C4-2B (cell line): ENCODE data around the gene NOTCH4.
"Not testable (repeated sequence)": the region's sequence is repeated elsewhere in the genome, so short reads cannot be mapped to it uniquely, and the experiment has no call there.

Experiments
- H3K27ac ChIP-seq: fragments of 450-650 bp; 2 replicates; pipeline ENCODE4 v1.5.1; 2017
- CTCF ChIP-seq: fragments of 450-650 bp; conservative IDR thresholded peaks from 2 replicates; pipeline ENCODE4 v1.5.1; 2017; ENCODE audit warnings: mild to moderate bottlenecking
- ZFX ChIP-seq: fragments of 450-650 bp; IDR thresholded peaks from 2 replicates; pipeline ENCODE4 v1.6.1; 2017

Gene NOTCH4

DNA sequence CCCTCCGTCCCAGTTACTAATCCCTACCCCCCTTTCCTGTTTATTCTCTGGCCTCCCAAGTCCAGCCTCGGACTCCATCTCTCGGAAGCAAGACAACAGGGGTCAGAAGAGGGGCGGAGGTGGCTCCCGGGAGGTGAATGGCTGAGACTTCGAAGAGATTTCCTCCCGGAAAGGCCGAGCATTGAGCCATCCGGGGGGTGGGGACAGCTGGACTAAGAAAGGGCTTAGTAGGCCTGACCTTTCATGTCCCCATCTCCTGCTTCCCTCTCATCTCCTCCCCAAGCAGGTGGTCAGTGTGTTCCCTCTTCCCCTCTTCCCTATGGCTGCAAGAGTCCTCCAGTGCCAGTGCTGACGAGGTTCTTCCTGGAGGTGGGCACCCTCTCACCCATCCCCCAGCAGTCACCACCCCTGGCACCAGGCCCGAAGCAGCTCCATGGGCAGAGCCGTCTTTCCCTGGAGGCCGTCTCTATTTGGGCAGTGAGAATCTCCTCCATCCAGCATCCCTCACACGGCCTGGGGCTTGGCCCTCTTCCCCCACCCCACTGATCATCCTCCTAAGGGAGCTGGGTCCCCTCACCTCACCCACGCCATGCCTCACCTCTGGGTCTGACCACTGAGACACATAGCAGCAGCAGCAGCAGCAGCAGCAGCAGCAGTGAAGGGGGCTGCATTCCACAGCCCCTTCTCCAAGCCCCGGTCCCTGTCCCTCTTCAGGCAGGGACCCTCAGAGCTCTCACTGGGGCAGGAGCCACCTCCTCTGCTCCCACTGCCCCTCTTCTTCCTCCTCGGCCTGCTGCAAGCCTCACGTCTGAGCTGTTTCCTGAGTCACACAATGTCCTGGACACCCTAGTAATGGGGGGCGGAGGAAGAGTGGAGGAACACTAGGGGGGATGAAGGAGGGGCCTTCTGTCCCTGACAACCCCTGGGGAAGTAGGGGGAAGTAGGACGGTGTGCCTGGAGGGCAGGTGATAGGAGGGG is at the start of gene NOTCH4:
NOTCH4 (minus strand) TSS at position 810 of the 978 bp plus-strand sequence; CDS start at position 671, 139 bp downstream.
- TF ChIP-seq ZFX (no peak), CTCF (no peak)
- no peak within 1 kb of the TSS for H3K27ac ChIP-seq

DNA sequence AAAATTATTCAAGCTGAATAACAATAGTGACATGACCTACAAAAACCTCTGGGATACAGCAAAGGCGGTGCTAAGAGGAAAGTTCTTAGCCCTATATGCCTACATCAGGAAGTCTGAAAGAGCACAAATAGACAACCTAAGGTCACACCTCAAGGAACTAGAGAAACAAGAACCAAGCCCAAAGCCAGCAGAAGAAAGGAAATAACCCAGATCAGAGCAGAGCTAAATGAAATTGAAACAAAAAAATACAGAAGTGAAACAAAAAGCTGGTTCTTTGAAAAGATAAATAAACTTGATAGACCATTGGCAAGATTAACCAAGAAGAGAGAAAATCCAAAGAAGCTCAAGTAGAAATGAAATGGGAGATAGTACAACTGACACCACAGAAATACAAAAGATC is 47.6 kb upstream of the NOTCH4 start:
- TF ChIP-seq CTCF (no peak), ZFX (no peak)
- H3K27ac ChIP-seq, result no peak overlapping the region

DNA sequence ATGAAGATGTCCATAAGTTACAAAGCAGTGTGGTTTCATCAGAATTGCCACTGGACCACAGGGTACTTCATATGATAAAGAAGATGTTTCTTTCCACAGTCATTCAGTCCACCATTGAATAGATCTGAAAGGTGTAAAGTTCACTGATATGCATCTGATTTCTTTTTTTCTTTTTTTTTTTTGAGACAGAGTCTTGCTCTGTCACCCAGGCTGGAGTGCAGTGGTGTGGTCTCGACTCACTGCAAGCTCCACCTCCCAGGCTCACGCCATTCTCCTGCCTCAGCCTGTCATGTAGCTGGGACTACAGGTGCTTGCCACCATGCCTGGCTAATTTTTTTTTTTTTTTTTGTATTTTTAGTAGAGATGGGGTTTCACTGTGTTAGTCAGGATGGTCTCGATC is 44.6 kb upstream of the NOTCH4 start:
- H3K27ac ChIP-seq, result not testable (repeated sequence)

GRCh38 chr6:32267035-32267434 is 43.2 kb upstream of the NOTCH4 start:
- no peak for TF ChIP-seq ZFX
- no peak for TF ChIP-seq CTCF
- H3K27ac ChIP-seq, result no peak overlapping the region

DNA sequence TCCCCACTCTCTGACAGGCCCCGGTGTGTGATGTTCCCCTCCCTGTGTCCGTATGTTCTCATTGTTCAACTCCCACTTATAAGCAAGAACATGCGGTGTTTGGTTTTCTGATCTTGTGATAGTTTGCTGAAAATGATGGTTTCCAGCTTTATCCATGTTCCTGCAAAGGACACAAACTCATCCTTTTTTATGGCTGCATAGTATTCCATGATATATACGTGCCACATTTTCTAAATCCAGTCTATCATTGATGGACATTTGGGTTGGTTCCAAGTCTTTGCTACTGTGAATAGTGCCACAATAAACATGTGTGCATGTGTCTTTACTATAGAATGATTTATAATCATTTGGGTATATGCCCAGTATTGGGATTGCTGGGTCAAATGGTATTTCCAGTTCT is 33.4 kb upstream of the NOTCH4 start:
- H3K27ac ChIP-seq, result not testable (repeated sequence)

DNA sequence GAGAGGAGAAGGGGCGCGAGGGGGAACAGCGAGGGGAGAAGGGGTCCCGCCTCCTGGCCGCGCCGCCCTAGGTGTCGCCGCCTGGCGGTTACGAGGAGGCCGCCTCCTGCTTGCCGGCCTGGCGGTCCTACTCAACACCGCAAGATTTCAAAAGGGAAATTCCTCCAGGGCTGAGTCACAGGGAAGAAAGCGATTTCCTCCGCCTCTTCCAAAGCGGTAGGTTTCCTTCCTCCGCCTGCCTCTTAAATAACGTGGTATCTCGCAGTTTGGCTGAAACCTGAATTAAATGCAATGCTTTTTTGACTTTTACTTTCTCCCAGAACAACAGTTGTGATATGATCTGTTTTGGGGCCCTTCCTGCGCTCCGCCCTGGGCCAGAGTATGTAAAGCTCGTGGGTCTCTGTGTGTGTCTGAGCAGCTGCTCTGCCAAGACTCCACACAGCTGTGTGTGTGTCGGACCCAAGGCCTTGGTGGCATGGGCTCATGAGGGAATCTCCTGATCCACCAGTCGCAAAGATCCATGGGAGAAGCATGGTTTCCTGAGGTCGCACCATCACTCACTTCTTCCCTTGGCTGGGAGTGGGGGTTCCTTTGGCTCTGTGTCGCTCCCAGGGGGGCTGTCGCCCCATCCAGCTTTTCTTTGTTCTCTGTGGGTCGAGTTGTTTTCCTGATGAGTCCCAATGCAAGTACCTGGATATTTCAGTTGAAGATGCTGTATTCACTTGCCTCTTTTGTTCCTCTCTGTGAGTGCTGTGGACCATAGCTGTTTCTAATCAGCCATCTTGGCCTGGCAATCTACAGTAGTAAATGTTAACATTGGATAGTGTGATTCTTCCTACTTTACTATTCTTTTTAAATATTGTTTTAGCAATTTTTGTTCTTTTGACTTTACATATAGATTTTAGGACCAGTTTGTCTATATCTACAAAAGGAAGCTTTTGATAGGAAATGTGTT is 31.6 kb upstream of the NOTCH4 start:
- H3K27ac ChIP-seq, result no peak overlapping the region
- TF ChIP-seq ZFX (no peak), CTCF (no peak)

DNA sequence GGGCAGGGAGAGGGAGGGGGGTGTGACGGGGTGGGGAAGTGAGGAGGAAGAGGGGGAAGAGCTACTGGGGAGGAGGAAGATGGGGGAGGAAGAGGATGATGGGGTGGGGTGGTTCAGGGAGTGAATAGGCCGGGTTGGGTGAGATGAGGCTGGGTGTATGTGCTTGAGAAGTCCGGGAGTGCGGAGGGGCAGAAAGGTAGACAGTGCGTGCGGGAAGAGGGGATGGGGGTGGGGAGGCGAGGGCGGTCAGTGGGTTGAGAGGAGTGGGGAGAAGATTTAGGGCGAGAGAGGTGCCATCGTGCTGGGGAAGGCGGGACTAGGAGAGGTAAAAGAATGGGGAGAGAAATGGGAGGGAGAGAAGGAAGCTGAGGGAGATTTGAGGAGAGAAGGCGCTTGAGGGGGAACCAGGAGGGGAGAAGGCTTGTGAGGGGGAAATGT is 30.9 kb upstream of the NOTCH4 start:
- TF ChIP-seq ZFX (no peak), CTCF (no peak)
- no peak overlapping the region for H3K27ac ChIP-seq

DNA sequence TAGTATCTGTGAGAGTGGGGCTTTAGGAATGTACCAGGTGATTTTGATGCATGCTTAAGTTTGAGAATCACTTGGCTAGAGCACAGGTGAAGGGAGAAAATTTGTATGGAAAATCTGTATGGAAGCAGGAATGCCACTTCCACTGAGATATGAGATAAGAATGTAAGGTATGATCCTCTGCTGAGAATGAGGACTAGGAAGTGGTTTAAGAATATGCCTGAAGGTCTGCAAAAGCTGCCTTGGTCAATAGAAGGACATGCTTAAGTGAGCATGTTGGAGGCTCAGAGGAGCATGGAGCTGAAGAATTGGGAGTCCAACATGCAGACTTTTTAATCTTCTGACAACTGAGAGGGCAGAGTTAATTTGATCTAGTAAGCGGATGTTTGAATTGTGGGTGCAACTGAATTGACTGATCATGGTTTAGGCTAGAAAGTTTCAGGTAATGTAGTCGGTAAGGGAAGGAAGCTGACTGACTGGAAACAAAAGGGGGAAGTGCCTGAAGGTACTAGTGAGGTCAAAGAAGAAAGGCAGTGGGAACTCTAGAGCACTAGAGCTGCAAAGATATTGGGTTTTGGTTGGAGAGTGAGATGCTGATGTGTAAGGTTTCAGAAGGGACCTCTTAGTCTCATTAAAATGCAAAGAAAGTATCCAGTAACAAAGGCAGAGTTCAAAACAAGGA is 28.6 kb upstream of the NOTCH4 start:
- no peak overlapping the region for H3K27ac ChIP-seq
- TF ChIP-seq CTCF (no peak), ZFX (no peak)
